Breast epithelium (tissue), 4 donors: ENCODE data around the gene SMYD4. TPM values are rescaled to one million over a fixed set of nuclear protein-coding genes. Genes with fewer than 3 reads are reported as not detected.

ENCODE experiments used
- DNase-seq, 2 donors: peaks; one replicate each; pipeline ENCODE4 v3.0.0-alpha.2; 2019; ENCODE audit warnings: low spot score in 2 of 2
- H3K27ac ChIP-seq, 2 donors: fragments of 200-600 bp; sonication (generic) in 1 of 2; one replicate each; pipeline ENCODE4 v1.5.1; 2016 to 2019; ENCODE audit warnings: mild to moderate bottlenecking in 1 of 2
- H3K27me3 ChIP-seq, 2 donors: fragments of 200-600 bp; sonication (generic) in 1 of 2; one replicate each; pipeline versions ENCODE4 v1.5.1 to v1.6.0; 2017 to 2019; ENCODE audit warnings: control low read depth in 1 of 2, mild to moderate bottlenecking in 1 of 2
- H3K36me3 ChIP-seq: fragments of 200-600 bp; one replicate; pipeline ENCODE4 v1.5.1; 2019
- H3K4me1 ChIP-seq, 2 donors: fragments of 200-600 bp; sonication (generic); one replicate each; pipeline ENCODE4 v1.5.1; 2016 to 2019; ENCODE audit warnings: control low read depth in 1 of 2
- H3K4me3 ChIP-seq, 3 donors: fragments of 200-600 bp; sonication (generic); 1 replicate in 2 of 3; 2 replicates in 1 of 3; pipeline ENCODE4 v1.5.1; 2016 to 2019; ENCODE audit warnings: mild to moderate bottlenecking in 3 of 3, moderate library complexity in 2 of 3
- H3K9me3 ChIP-seq, 2 donors: fragments of 200-600 bp; sonication (generic) in 1 of 2; one replicate each; pipeline ENCODE4 v1.5.1; 2016 to 2019; ENCODE audit warnings: control low read depth in 1 of 2
- CTCF ChIP-seq, 3 donors: fragments of 450-650 bp; IDR thresholded peaks; one replicate each; pipeline ENCODE4 v1.5.1; 2016 to 2017; ENCODE audit warnings: antibody characterized with exemption in 3 of 3, mild to moderate bottlenecking in 3 of 3, moderate library complexity in 3 of 3
- POLR2A ChIP-seq: fragments of 450-650 bp; IDR thresholded peaks from one replicate; pipeline ENCODE4 v1.6.1; 2016; ENCODE audit warnings: antibody characterized with exemption, mild to moderate bottlenecking, moderate library complexity
- POLR2AphosphoS5 ChIP-seq, 3 donors: sonication (generic); formaldehyde crosslinking; IDR thresholded peaks; one replicate each; pipeline ENCODE4 v1.6.1; 2017; ENCODE audit warnings: antibody characterized with exemption in 3 of 3
- intact Hi-C: fragments of 100-400 bp; cut with DNase I; formaldehyde crosslinking; loops from one replicate; pipeline ENCODE4 v1.15.1; 2023; ENCODE audit warnings: low total_unique reads
- total RNA-seq, 3 donors: library from RNA; depleted of rRNA; stranded (reverse); fragments of >200 nt; gene quantifications; one replicate each; pipeline ENCODE4 v1.1.0, GENCODE V29; 2016

SMYD4 gene
- total RNA-seq, 3 donors from 2014 or later, result 16.0 to 20.3 (median 18.7) TPM

GRCh38 chr17:1783834-1784611, 45.7 kb downstream of the SMYD4 start:
- Histone ChIP-seq H3K27ac (peak overlapping the region; percentile 93 to 95), H3K4me3 (peak overlapping the region in 2 of 3 donors; percentile 20 to 54), H3K36me3 (no peaks in the 10 kb centered on the region), H3K9me3 (no peaks in the 10 kb centered on the region), H3K4me1 (peaks cover 0 to 9% of the 10 kb centered on the region in 2 donors), H3K27me3 (no peaks in the 10 kb centered on the region)
- TF ChIP-seq CTCF (IDR thresholded peaks at IDR 0.05), result peak; percentile 46 to 94 (median 81)
- TF ChIP-seq POLR2AphosphoS5 (IDR thresholded peaks at IDR 0.05), result peak; percentile 72 to 92 (median 87)
- TF ChIP-seq POLR2A, result no peak
- intact Hi-C loops, result no loop called here
- peak in 1 of 2 donors; percentile 87 for DNase-seq

GRCh38 chr17:1783271-1783670, 46.4 kb downstream of the SMYD4 start:
- peaks cover 0 to 9% of the 10 kb centered on the region in 2 donors for H3K4me1 ChIP-seq
- H3K36me3 ChIP-seq, result no peaks in the 10 kb centered on the region
- TF ChIP-seq CTCF (IDR thresholded peaks at IDR 0.05) (no peak), POLR2A (no peak), POLR2AphosphoS5 (IDR thresholded peaks at IDR 0.05) (no peak)
- no peaks in the 10 kb centered on the region for H3K9me3 ChIP-seq
- peak overlapping the region; percentile 12 to 54 (median 20) for H3K4me3 ChIP-seq
- intact Hi-C loops, result no loop called here
- H3K27me3 ChIP-seq, result no peaks in the 10 kb centered on the region
- no peak for DNase-seq
- peak overlapping the region; percentile 93 to 95 for H3K27ac ChIP-seq

- Histone ChIP-seq H3K36me3 (no peaks in the 10 kb centered on the region), H3K9me3 (no peaks in the 10 kb centered on the region), H3K27me3 (no peaks in the 10 kb centered on the region), H3K27ac (peak overlapping the region; percentile 93 to 94), H3K4me1 (peaks cover 0 to 8% of the 10 kb centered on the region in 2 donors), H3K4me3 (peak overlapping the region in 1 of 3 donors; percentile 22)
- intact Hi-C loops, result no loop called here
- TF ChIP-seq CTCF (IDR thresholded peaks at IDR 0.05) (no peak), POLR2AphosphoS5 (IDR thresholded peaks at IDR 0.05) (no peak), POLR2A (no peak)
- no peak for DNase-seq
These were observed 47.5 kb downstream of the SMYD4 start for GRCh38 chr17:1782171-1782567.

DNA sequence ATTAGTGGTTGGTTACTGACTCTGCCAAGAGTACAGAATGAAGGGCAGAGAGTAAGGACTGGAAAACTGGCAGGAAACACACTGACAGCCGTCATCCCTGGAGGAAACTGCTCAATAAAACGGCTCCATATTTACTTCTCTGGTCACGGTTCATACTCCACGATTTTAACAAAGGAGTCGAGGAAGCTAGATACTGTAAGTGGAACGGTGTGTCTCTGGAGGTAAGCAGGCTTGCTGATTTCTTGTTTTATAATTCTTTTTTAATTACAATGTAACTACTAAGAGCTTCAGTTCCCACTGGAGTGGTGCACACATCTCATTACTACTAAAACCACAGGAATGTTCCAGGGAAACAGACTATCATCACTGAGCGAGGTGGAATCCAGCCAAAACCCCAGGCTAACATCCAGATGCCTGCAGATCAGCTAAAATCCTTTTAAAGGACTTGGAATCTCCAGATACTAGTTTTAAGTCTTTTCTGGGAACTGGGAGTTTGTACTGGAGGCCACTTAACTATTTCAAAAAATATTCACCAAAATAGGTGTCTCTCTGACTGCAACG, 50.1 kb downstream of the SMYD4 start:
- TF ChIP-seq POLR2A (no peak), CTCF (IDR thresholded peaks at IDR 0.05) (no peak), POLR2AphosphoS5 (IDR thresholded peaks at IDR 0.05) (peak in 1 of 3 donors; percentile 60)
- Histone ChIP-seq H3K4me1 (peaks cover 0 to 6% of the 10 kb centered on the region in 2 donors), H3K9me3 (no peaks in the 10 kb centered on the region), H3K27ac (peak overlapping the region; percentile 93 to 94), H3K36me3 (no peaks in the 10 kb centered on the region), H3K27me3 (no peaks in the 10 kb centered on the region), H3K4me3 (peak overlapping the region in 1 of 3 donors; percentile 40)
- DNase-seq, result peak; percentile 78 to 94
- intact Hi-C loops, result no loop called here

GRCh38 chr17:1776857-1777256, 52.8 kb downstream of the SMYD4 start:
- Histone ChIP-seq H3K36me3 (no peaks in the 10 kb centered on the region), H3K9me3 (no peaks in the 10 kb centered on the region), H3K4me1 (peaks cover 0 to 7% of the 10 kb centered on the region in 2 donors), H3K4me3 (no peak overlapping the region), H3K27ac (peak overlapping the region; percentile 74 to 77), H3K27me3 (no peaks in the 10 kb centered on the region)
- DNase-seq, result no peak
- intact Hi-C loops, result no loop called here
- TF ChIP-seq POLR2AphosphoS5 (IDR thresholded peaks at IDR 0.05), result no peak
- TF ChIP-seq POLR2A, result no peak
- TF ChIP-seq CTCF (IDR thresholded peaks at IDR 0.05), result no peak
